ENCODE data around the gene SLC25A17.
A peak's percentile ranks its signal among the peaks of the same experiment; 100 is the strongest.
"Not testable (repeated sequence)": the region's sequence is repeated elsewhere in the genome, so short reads cannot be mapped to it uniquely, and the experiment has no call there.

The SLC25A17 gene

GRCh38 chr22:40799008-40799407, 20.1 kb downstream of the SLC25A17 start:
- DNase-seq (ENCODE audit: low read depth) = no peak
- TF ChIP-seq CTCF (conservative IDR thresholded peaks at IDR 0.05; ENCODE audit: low read depth, low read length) = no peak
- H3K4me3 ChIP-seq (ENCODE audit: low read depth, low read length) = no peak overlapping the region

GRCh38 chr22:40797427-40797826, 21.7 kb downstream of the SLC25A17 start:
- peak; percentile 38 for DNase-seq (ENCODE audit: low read depth)
- H3K4me3 ChIP-seq (ENCODE audit: low read depth, low read length) = no peak overlapping the region
- TF ChIP-seq CTCF (conservative IDR thresholded peaks at IDR 0.05; ENCODE audit: low read depth, low read length) = no peak

- DNase-seq (ENCODE audit: low read depth) = no peak
- H3K4me3 ChIP-seq (ENCODE audit: low read depth, low read length) = no peak overlapping the region
- no peak for TF ChIP-seq CTCF (conservative IDR thresholded peaks at IDR 0.05; ENCODE audit: low read depth, low read length)
Observed at GRCh38 chr22:40792451-40792850, 26.7 kb downstream of the SLC25A17 start.

- H3K4me3 ChIP-seq (ENCODE audit: low read depth, low read length) = no peak overlapping the region
- peak; percentile 23 for DNase-seq (ENCODE audit: low read depth)
- TF ChIP-seq CTCF (conservative IDR thresholded peaks at IDR 0.05; ENCODE audit: low read depth, low read length) = no peak
Observed at GRCh38 chr22:40791241-40791640, 27.9 kb downstream of the SLC25A17 start.

- TF ChIP-seq CTCF (conservative IDR thresholded peaks at IDR 0.05; ENCODE audit: low read depth, low read length) = no peak
Observed at GRCh38 chr22:40789131-40789530, 30.0 kb downstream of the SLC25A17 start.

GRCh38 chr22:40782521-40782920, 36.6 kb downstream of the SLC25A17 start:
- H3K4me3 ChIP-seq (ENCODE audit: low read depth, low read length) = no peak overlapping the region
- peak; percentile 24 for DNase-seq (ENCODE audit: low read depth)
- no peak for TF ChIP-seq CTCF (conservative IDR thresholded peaks at IDR 0.05; ENCODE audit: low read depth, low read length)

More at GRCh38 chr22:40789131-40789530, 30.0 kb downstream of the SLC25A17 start:
- DNase-seq (ENCODE audit: low read depth) = no peak
- no peak overlapping the region for H3K4me3 ChIP-seq (ENCODE audit: low read depth, low read length)

GRCh38 chr22:40781749-40782148, 37.4 kb downstream of the SLC25A17 start:
- not testable (repeated sequence) for H3K4me3 ChIP-seq (ENCODE audit: low read depth, low read length); DNase-seq (ENCODE audit: low read depth)

- no peak overlapping the region for H3K4me3 ChIP-seq (ENCODE audit: low read depth, low read length)
- no peak for DNase-seq (ENCODE audit: low read depth)
- no peak for TF ChIP-seq CTCF (conservative IDR thresholded peaks at IDR 0.05; ENCODE audit: low read depth, low read length)
Observed at GRCh38 chr22:40769761-40770160, 49.4 kb downstream of the SLC25A17 start.

Data from choroid plexus epithelial cell (primary cell).